IMR-90 (cell line): ENCODE measurements around the gene LDLRAD3. TPM values are rescaled to one million over a fixed set of nuclear protein-coding genes. Genes with fewer than 3 reads are reported as not detected.

ENCODE experiments used
- ATAC-seq: fragments of 200-7000 bp; cut with Tn5 transposase; 2 replicates; pipeline ENCODE4 v1.9.1; 2020; ENCODE audit warnings: low read depth, mild to moderate bottlenecking, moderate library complexity
- BruUV-seq: library from RNA; stranded (reverse); fragments of 400-500 nt; replicated peaks from 2 replicates; lab custom pipeline; 2021; lab: Mats Ljungman, UMichigan
- CTCF ChIA-PET: fragments of 300-600 bp; formaldehyde crosslinking; extraction: SDS; loops from one replicate; lab custom pipeline; 2021; ENCODE audit warnings: antibody characterized with exemption; lab: Yijun Ruan, JAX
- POLR2A ChIA-PET: fragments of 300-600 bp; sonication (Branson Sonifier 250); formaldehyde crosslinking; loops from one replicate; lab custom pipeline; 2022; ENCODE audit warnings: antibody characterized with exemption; ENCODE audit not compliant: unreplicated experiment; lab: Charles Lee
- DNase-seq: peaks from one replicate; pipeline ENCODE4 v3.0.0; 2013
- H2AFZ ChIP-seq: replicated peaks from 2 replicates; pipeline ENCODE3; 2013; ENCODE audit warnings: low read length, mild to moderate bottlenecking; ENCODE audit not compliant: poor library complexity
- H2AK5ac ChIP-seq: 2 replicates; pipeline ENCODE4 v1.6.1; 2013; ENCODE audit warnings: low read depth, low read length, inconsistent platforms
- H2AK9ac ChIP-seq: replicated peaks from 2 replicates; pipeline ENCODE3; 2013; ENCODE audit warnings: mild to moderate bottlenecking, low read depth, low read length, moderate library complexity; ENCODE audit not compliant: poor library complexity
- H2BK120ac ChIP-seq: 2 replicates; pipeline ENCODE4 v1.6.1; 2013; ENCODE audit warnings: low read depth, low read length, inconsistent platforms
- H2BK15ac ChIP-seq: 3 replicates; pipeline ENCODE4 v1.6.1; 2013; ENCODE audit warnings: low read depth, low read length, inconsistent platforms
- H2BK20ac ChIP-seq: 2 replicates; pipeline ENCODE4 v1.6.1; 2013; ENCODE audit warnings: low read depth, mild to moderate bottlenecking, inconsistent platforms, low read length, moderate library complexity
- H2BK5ac ChIP-seq: 2 replicates; pipeline ENCODE4 v1.6.1; 2013; ENCODE audit warnings: mild to moderate bottlenecking, low read depth, low read length, inconsistent platforms; ENCODE audit not compliant: poor library complexity, severe bottlenecking
- H3K14ac ChIP-seq: replicated peaks from 2 replicates; pipeline ENCODE4 v1.6.1; 2013; ENCODE audit warnings: low read depth, low read length, inconsistent platforms
- H3K18ac ChIP-seq: 2 replicates; pipeline ENCODE4 v1.6.1; 2013; ENCODE audit warnings: low read depth, low read length, control low read depth
- H3K23ac ChIP-seq: 2 replicates; pipeline ENCODE4 v1.6.1; 2013; ENCODE audit warnings: low read depth, low read length, inconsistent platforms
- H3K27ac ChIP-seq: 2 replicates; pipeline ENCODE4 v1.5.1; 2013; ENCODE audit warnings: mild to moderate bottlenecking, control low read depth, low read length; ENCODE audit not compliant: insufficient read depth
- H3K27me3 ChIP-seq: 2 replicates; pipeline ENCODE4 v1.6.1; 2013; ENCODE audit warnings: low read length; ENCODE audit not compliant: control insufficient read depth, insufficient read depth
- H3K36me3 ChIP-seq: 2 replicates; pipeline ENCODE4 v1.6.1; 2013; ENCODE audit warnings: low read length, mixed read lengths; ENCODE audit not compliant: control insufficient read depth, insufficient read depth
- H3K4ac ChIP-seq: 2 replicates; pipeline ENCODE4 v1.6.1; 2013; ENCODE audit warnings: low read depth, low read length, inconsistent platforms
- H3K4me1 ChIP-seq: 2 replicates; pipeline ENCODE4 v1.6.1; 2013; ENCODE audit warnings: low read length, mixed read lengths; ENCODE audit not compliant: control insufficient read depth, insufficient read depth
- H3K4me2 ChIP-seq: 2 replicates; pipeline ENCODE4 v1.6.1; 2013; ENCODE audit warnings: low read depth, mild to moderate bottlenecking, control low read depth, low read length, moderate library complexity
- H3K4me3 ChIP-seq: 2 replicates; pipeline ENCODE4 v1.5.1; 2013; ENCODE audit warnings: low read depth, mild to moderate bottlenecking, control low read depth, low read length, moderate library complexity; ENCODE audit not compliant: insufficient read depth
- H3K56ac ChIP-seq: 2 replicates; pipeline ENCODE4 v1.6.1; 2013; ENCODE audit warnings: low read length, inconsistent platforms; ENCODE audit not compliant: insufficient read depth; ENCODE audit errors: extremely low read depth
- H3K79me1 ChIP-seq, 2 experiments: 2 replicates each; pipeline ENCODE4 v1.6.1; 2013; ENCODE audit warnings: low read length in 2 of 2, inconsistent platforms in 1 of 2, low read depth in 1 of 2
- H3K9ac ChIP-seq: 2 replicates; pipeline ENCODE4 v1.6.1; 2013; ENCODE audit warnings: low read depth, low read length, control low read depth
- H3K9me1 ChIP-seq: 2 replicates; pipeline ENCODE4 v1.6.1; 2013; ENCODE audit warnings: low read length, inconsistent platforms; ENCODE audit not compliant: insufficient read depth
- H3K9me3 ChIP-seq: 2 replicates; pipeline ENCODE4 v1.6.1; 2013; ENCODE audit warnings: low read length; ENCODE audit not compliant: control insufficient read depth, insufficient read depth
- H4K20me1 ChIP-seq: 2 replicates; pipeline ENCODE4 v1.6.1; 2013; ENCODE audit warnings: low read length, inconsistent platforms; ENCODE audit not compliant: insufficient read depth
- H4K5ac ChIP-seq: 2 replicates; pipeline ENCODE4 v1.6.1; 2013; ENCODE audit warnings: mild to moderate bottlenecking, low read depth, low read length, control low read depth
- H4K8ac ChIP-seq, 2 experiments: 2 replicates each; pipeline ENCODE4 v1.6.1; 2013; ENCODE audit warnings: low read depth in 2 of 2, low read length in 2 of 2, control low read depth in 1 of 2, inconsistent platforms in 1 of 2
- H4K91ac ChIP-seq: 2 replicates; pipeline ENCODE4 v1.6.1; 2013; ENCODE audit warnings: low read depth, low read length, inconsistent platforms; ENCODE audit not compliant: insufficient read depth
- CHD1 ChIP-seq: IDR thresholded peaks from 2 replicates; pipeline ENCODE4 v1.6.1; 2012; ENCODE audit warnings: low read depth, low read length, improper control_type of control experiment
- FOS ChIP-seq: fragments of 150-350 bp; IDR thresholded peaks from 2 replicates; pipeline ENCODE4 v1.6.1; 2016; ENCODE audit warnings: low read depth, low read length
- MAZ ChIP-seq: IDR thresholded peaks from 2 replicates; pipeline ENCODE4 v1.6.1; 2012; ENCODE audit warnings: low read depth, mild to moderate bottlenecking, low read length, improper control_type of control experiment, moderate library complexity, borderline replicate concordance
- NFE2L2 ChIP-seq: fragments of 150-350 bp; IDR thresholded peaks from 2 replicates; pipeline ENCODE4 v1.6.1; 2016; ENCODE audit warnings: low read depth, mild to moderate bottlenecking, low read length
- POLR2A ChIP-seq: IDR thresholded peaks from 2 replicates; pipeline ENCODE4 v1.6.1; 2012; ENCODE audit warnings: mild to moderate bottlenecking, low read depth, low read length
- RAD21 ChIP-seq: IDR thresholded peaks from 2 replicates; pipeline ENCODE4 v1.6.1; 2012; ENCODE audit warnings: low read length, improper control_type of control experiment
- SMC3 ChIP-seq: fragments of 150-350 bp; IDR thresholded peaks from 2 replicates; pipeline ENCODE4 v1.6.1; 2016; ENCODE audit warnings: low read depth, mild to moderate bottlenecking, antibody characterized with exemption, low read length, moderate library complexity
- WGBS, 2 experiments: methylation state at CpG; one replicate each; pipeline versions ENCODE4 v1.1.5 to v1.1.7; 2013; ENCODE audit warnings: missing lambda C conversion rate in 2 of 2; ENCODE audit not compliant: insufficient read length in 1 of 2; ENCODE audit errors: extremely low coverage in 2 of 2; 5-methylcytosine and 5-hydroxymethylcytosine counted together
- dilution Hi-C: fragments of 300-500 bp; cut with HindIII; formaldehyde crosslinking; loops from one replicate; pipeline ENCODE4 v1.14.3; 2018; ENCODE audit warnings: low sequenced_read_pairs; ENCODE audit not compliant: unreplicated experiment
- in situ Hi-C: fragments of 300-500 bp; cut with MboI; formaldehyde crosslinking; loops from 3 replicates; pipeline ENCODE4 v1.14.3; 2019; ENCODE audit warnings: low sequenced_read_pairs, inconsistent platforms, mixed read lengths
- intact Hi-C: fragments of 100-400 bp; cut with micrococcal nuclease; formaldehyde crosslinking; loops from 2 replicates; pipeline ENCODE4 v1.10.0; 2022
- polyA plus RNA-seq, 3 experiments: library from polyadenylated mRNA; depleted of rRNA; stranded (reverse); fragments of >200 nt; gene quantifications; 2 replicates each; pipeline ENCODE4 v1.2.3, GENCODE V29; 2012; ENCODE audit warnings: low replicate concordance in 1 of 3
- total RNA-seq: library from RNA; depleted of rRNA; stranded (reverse); fragments of >200 nt; gene quantifications from 2 replicates; pipeline ENCODE4 v1.2.3, GENCODE V29; 2012
- TF ChIP-seq, protein P1 (sequence below): conservative IDR thresholded peaks from 2 replicates; pipeline ENCODE4 v1.5.1; 2012; ENCODE audit warnings: mild to moderate bottlenecking, low read depth, low read length, improper control_type of control experiment

The LDLRAD3 gene
- total and polyA plus RNA-seq, 2 of the 4 experiments (the other 2 are of a cell fraction), result 2.7 to 6.4 TPM

DNA sequence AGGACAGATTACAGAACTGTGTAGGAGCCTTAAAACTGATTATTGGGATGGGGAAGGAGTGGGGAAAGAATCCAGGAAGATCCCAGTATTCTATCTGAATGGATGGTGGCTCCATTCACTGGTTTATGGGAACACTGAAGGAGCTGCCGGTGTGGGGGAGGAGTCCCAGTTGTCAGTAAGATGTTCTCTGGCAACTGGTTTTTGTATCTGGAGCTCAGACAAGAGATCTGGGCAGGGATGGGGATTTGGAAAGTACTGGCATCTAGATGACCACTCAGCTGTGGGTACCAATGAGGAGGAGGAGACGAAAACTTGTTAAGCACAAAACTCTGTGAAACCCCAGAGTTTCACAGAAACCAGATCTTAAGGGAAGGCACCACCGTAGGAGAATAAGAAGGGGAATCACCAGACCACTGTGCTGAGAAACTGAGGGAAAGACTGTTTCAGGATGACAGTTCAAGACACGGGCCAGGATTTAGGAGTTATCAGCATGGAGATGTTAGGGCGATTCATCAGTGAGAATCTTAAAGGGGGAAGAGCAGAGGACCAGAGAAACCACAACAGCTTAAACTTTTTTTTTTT, 28.1 kb downstream of the LDLRAD3 start:
- Histone ChIP-seq H4K8ac (no peak overlapping the region), H3K9ac (no peak overlapping the region), H3K4me2 (no peak overlapping the region), H3K4me1 (peaks cover 2% of the 10 kb centered on the region; the same call in 1 of the 2 replicates), H3K56ac (no peak overlapping the region), H3K9me3 (no peaks in the 10 kb centered on the region), H2AK9ac (no peak overlapping the region), H4K5ac (no peak overlapping the region), H3K23ac (no peak overlapping the region), H3K4ac (no peak overlapping the region), H3K36me3 (no peaks in the 10 kb centered on the region), H2AK5ac (no peak overlapping the region), H3K18ac (no peak overlapping the region), H3K27me3 (no peaks in the 10 kb centered on the region), H3K4me3 (no peak overlapping the region), H3K79me1 (peaks cover 16 to 23% of the 10 kb centered on the region in 2 experiments; a peak in 3 of 4 replicates), H2BK15ac (no peak overlapping the region), H2AFZ (no peak overlapping the region), H4K91ac (no peak overlapping the region), H2BK120ac (no peak overlapping the region), H2BK20ac (no peak overlapping the region), H3K27ac (no peak overlapping the region), H3K9me1 (peaks cover 8% of the 10 kb centered on the region; the same call in 1 of the 2 replicates), H3K14ac (no peak overlapping the region), H4K20me1 (peaks cover 3% of the 10 kb centered on the region; the same call in 1 of the 2 replicates), H2BK5ac (no peak overlapping the region)
- no peak for ATAC-seq
- POLR2A ChIA-PET, result no interaction called here
- in situ Hi-C loops, result no loop called here
- DNase-seq, result no peak
- dilution Hi-C loops, result no loop called here
- no CpG with 5 or more reads among the region's 5 CpGs for WGBS, 2 experiments
- BruUV-seq, result no TSS peak
- TF ChIP-seq RAD21 (no peak), MAZ (no peak), POLR2A (no peak), CHD1 (no peak), SMC3 (no peak), NFE2L2 (no peak), FOS (no peak)
- TF ChIP-seq, protein P1, sequence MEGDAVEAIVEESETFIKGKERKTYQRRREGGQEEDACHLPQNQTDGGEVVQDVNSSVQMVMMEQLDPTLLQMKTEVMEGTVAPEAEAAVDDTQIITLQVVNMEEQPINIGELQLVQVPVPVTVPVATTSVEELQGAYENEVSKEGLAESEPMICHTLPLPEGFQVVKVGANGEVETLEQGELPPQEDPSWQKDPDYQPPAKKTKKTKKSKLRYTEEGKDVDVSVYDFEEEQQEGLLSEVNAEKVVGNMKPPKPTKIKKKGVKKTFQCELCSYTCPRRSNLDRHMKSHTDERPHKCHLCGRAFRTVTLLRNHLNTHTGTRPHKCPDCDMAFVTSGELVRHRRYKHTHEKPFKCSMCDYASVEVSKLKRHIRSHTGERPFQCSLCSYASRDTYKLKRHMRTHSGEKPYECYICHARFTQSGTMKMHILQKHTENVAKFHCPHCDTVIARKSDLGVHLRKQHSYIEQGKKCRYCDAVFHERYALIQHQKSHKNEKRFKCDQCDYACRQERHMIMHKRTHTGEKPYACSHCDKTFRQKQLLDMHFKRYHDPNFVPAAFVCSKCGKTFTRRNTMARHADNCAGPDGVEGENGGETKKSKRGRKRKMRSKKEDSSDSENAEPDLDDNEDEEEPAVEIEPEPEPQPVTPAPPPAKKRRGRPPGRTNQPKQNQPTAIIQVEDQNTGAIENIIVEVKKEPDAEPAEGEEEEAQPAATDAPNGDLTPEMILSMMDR, result no peak
- intact Hi-C loops, result no loop called here
- CTCF ChIA-PET, result no interaction called here
